K562 treated with DMSO at 1 percent for 48 hours (cell line): ENCODE results near the gene PHYHIPL. TPM values are rescaled to one million over a fixed set of nuclear protein-coding genes. Genes with fewer than 3 reads are reported as not detected.

Experiments
- total RNA-seq: library from RNA; unstranded; fragments of 300-600 nt; gene quantifications from 2 replicates; pipeline ENCODE4 v1.2.3, GENCODE V29; 2022; ENCODE audit warnings: low replicate concordance; ENCODE audit errors: extremely low read depth

PHYHIPL gene
- total RNA-seq = not detected in 2 replicates

GRCh38 chr10:59176241-59177030, at the start of gene PHYHIPL:
Gene PHYHIPL, plus strand, starts transcription at chr10:59176643. Its CDS starts 211 bp downstream, at chr10:59176854.

Other genes with a start within 250 kb of the PHYHIPL start
- gene FAM13C, start 185.9 kb downstream of the PHYHIPL start, total RNA-seq = not detected in 2 replicates